ENCODE measurements around the gene CSMD2. TPM values are rescaled to one million over a fixed set of nuclear protein-coding genes. Genes with fewer than 3 reads are reported as not detected.

CSMD2 gene
- total and polyA plus RNA-seq, 2 of the 8 experiments (the other 6 are each of a cell fraction or from before 2014, with no cell fraction given) = 7.0 to 14.7 TPM

GRCh38 chr1:33897092-33897725 is 267.8 kb downstream of the CSMD2 start:
- no peak overlapping the region for H3K9ac ChIP-seq (replicated peaks in 1 of 4; ENCODE audit: extremely low read depth in 1 of 4, low read depth in 3 of 4, low read length in 3 of 4)
- H2BK12ac ChIP-seq (ENCODE audit: low read depth, low read length) = no peak overlapping the region
- WGBS, 2 experiments (ENCODE audit: extremely low coverage in 1 of 2, insufficient coverage in 1 of 2, insufficient read length in 1 of 2, insufficient replicate concordance in 2 of 2, low coverage in 1 of 2, low lambda C conversion rate in 2 of 2, missing lambda C conversion rate in 1 of 2) = 95% methylated on average over 5 of the region's 5 CpGs; no CpG with 5 or more reads in 1 of the 2 experiments
- H3K4ac ChIP-seq (replicated peaks; ENCODE audit: insufficient read length, low read depth, low read length) = no peak overlapping the region
- H4K20me1 ChIP-seq (replicated peaks in 1 of 2; ENCODE audit: control insufficient read depth in 1 of 2, insufficient read depth in 2 of 2, low read length in 2 of 2) = peaks cover 0 to 2% of the 10 kb centered on the region in 2 experiments
- no peaks in the 10 kb centered on the region for H3K23me2 ChIP-seq (ENCODE audit: low read depth, low read length)
- H3K56ac ChIP-seq (replicated peaks; ENCODE audit: insufficient read length, low read depth, low read length) = no peak overlapping the region
- H2BK15ac ChIP-seq (ENCODE audit: low read length) = no peak overlapping the region
- no peak overlapping the region for H2AFZ ChIP-seq (ENCODE audit: low read length)
- H3K36me3 ChIP-seq (ENCODE audit: control insufficient read depth in 2 of 4, insufficient read depth in 4 of 4, low read length in 3 of 4) = no peaks in the 10 kb centered on the region
- H3K23ac ChIP-seq (ENCODE audit: insufficient read length) = no peak overlapping the region
- H3K18ac ChIP-seq (ENCODE audit: extremely low read depth, low read length) = no peak overlapping the region
- CTCF ChIA-PET (ENCODE audit: partially characterized antibody) = interaction anchor here (0.6 to 1.7 kb wide), 4 partner anchors 11 to 216 kb away, joined by 3 to 5 read pairs (median 3); no protein-coding TSS in a partner anchor
- H4K8ac ChIP-seq (ENCODE audit: extremely low read depth, insufficient read depth, low read length) = no peak overlapping the region
- no peak overlapping the region for H2AK5ac ChIP-seq (ENCODE audit: low read depth, low read length)
- POLR2A ChIA-PET (ENCODE audit: partially characterized antibody) = no interaction called here
- peaks cover 3% of the 10 kb centered on the region; the same call in 1 of the 2 replicates for H3K79me1 ChIP-seq (ENCODE audit: low read depth, low read length)
- H2BK20ac ChIP-seq (ENCODE audit: low read length) = no peak overlapping the region
- no peak overlapping the region for H4K91ac ChIP-seq (replicated peaks; ENCODE audit: insufficient read length, low read length)
- no peaks in the 10 kb centered on the region for H3K9me3 ChIP-seq (ENCODE audit: insufficient read depth in 2 of 2, low read depth in 1 of 2, low read length in 1 of 2)
- FAIRE-seq (no peak), DNase-seq (ENCODE audit: low read depth in 1 of 2, low spot score in 2 of 2) (no peak)
- no peak overlapping the region for H2BK120ac ChIP-seq (replicated peaks; ENCODE audit: low read depth, low read length)
- no peaks in the 10 kb centered on the region for H3K79me2 ChIP-seq (ENCODE audit: control insufficient read depth in 1 of 2, insufficient read depth in 2 of 2, low read length in 2 of 2)
- no peaks in the 10 kb centered on the region for H3K27me3 ChIP-seq (replicated peaks in 1 of 4; ENCODE audit: control insufficient read depth in 3 of 4, extremely low read depth in 1 of 4, insufficient read depth in 3 of 4, low read length in 3 of 4)
- H3K27ac ChIP-seq (ENCODE audit: low read depth, low read length) = no peak overlapping the region
- no peak overlapping the region for H3K4me3 ChIP-seq (ENCODE audit: extremely low read depth in 1 of 4, insufficient read depth in 2 of 4, low read depth in 3 of 4, low read length in 4 of 4)
- peaks cover 0 to 5% (median 2%) of the 10 kb centered on the region in 4 experiments; a peak in 3 of 7 replicates for H3K4me1 ChIP-seq (replicated peaks in 1 of 4; ENCODE audit: control insufficient read depth in 3 of 4, insufficient read depth in 4 of 4, low read length in 3 of 4)
- no peak overlapping the region for H3K14ac ChIP-seq (ENCODE audit: insufficient read length)
- H4K5ac ChIP-seq (ENCODE audit: insufficient read length, low read depth, low read length) = no peak overlapping the region
- no peak overlapping the region for H2BK5ac ChIP-seq (ENCODE audit: low read depth, low read length)
- TF ChIP-seq NRF1 (IDR thresholded peaks at IDR 0.05; ENCODE audit: low read depth, low read length) (no peak), RNF2 (IDR thresholded peaks at IDR 0.05; ENCODE audit: borderline replicate concordance, low read depth, low read length, missing control alignments, poor library complexity, severe bottlenecking) (no peak), CBX5 (IDR thresholded peaks at IDR 0.05; ENCODE audit: low read depth, low read length) (no peak), BCL11A (IDR thresholded peaks at IDR 0.05; ENCODE audit: low read depth in 2 of 2, low read length in 2 of 2) (no peak), USF2 (IDR thresholded peaks at IDR 0.05; ENCODE audit: low read length) (no peak), SRF (IDR thresholded peaks at IDR 0.05; ENCODE audit: low read depth, low read length) (no peak), CTBP2 (IDR thresholded peaks at IDR 0.05; ENCODE audit: borderline replicate concordance, insufficient read depth, insufficient read length, low read length) (no peak), SIX5 (IDR thresholded peaks at IDR 0.05; ENCODE audit: low read depth, low read length) (no peak), POLR2A (IDR thresholded peaks at IDR 0.05; ENCODE audit: control extremely low read depth in 1 of 2, low read depth in 2 of 2, low read length in 2 of 2) (no peak)
- H3K4me2 ChIP-seq (ENCODE audit: insufficient read depth in 1 of 2, low read depth in 2 of 2, low read length in 2 of 2) = no peak overlapping the region
